ENCODE data around the gene AMMECR1L. TPM values are rescaled to one million over a fixed set of nuclear protein-coding genes. Genes with fewer than 3 reads are reported as not detected.

AMMECR1L gene
- total RNA-seq, 1 experiment from 2014 or later = 19.1 TPM

DNA sequence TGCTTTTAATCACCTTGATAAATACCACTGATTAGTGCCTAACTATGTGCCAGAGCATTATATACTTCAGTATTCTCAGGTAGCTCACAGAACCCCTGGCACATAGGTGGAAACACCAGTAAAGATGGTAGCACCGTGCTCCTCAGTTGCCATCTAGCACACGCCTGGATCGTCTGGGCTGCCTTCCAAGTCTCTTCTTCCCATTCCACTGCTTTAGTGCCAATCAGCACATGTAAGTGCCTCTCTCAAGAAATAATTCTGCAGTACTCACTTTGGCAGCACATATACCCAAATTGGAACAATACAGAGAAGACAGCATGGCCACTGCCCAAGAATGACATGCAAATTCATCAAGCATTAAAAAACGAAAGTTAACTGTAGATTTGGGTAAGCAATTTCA, 40.8 kb downstream of the AMMECR1L start:
- H3K27me3 ChIP-seq (ENCODE audit: insufficient read depth, low read length) = no peaks in the 10 kb centered on the region
- ChIA-PET RAD21 (ENCODE audit: low non-redundant PET in 1 of 2, low total read pairs in 2 of 2, uncharacterized antibody in 2 of 2, unreplicated experiment in 2 of 2) (no interaction called here), POLR2A (no interaction called here), CTCF (no interaction called here)
- no peak overlapping the region for H2AFZ ChIP-seq (ENCODE audit: low read depth, low read length, poor library complexity, severe bottlenecking)
- H3K9me2 ChIP-seq (ENCODE audit: insufficient read depth) = no peaks in the 10 kb centered on the region
- H3K4me1 ChIP-seq (ENCODE audit: control insufficient read depth in 1 of 2, insufficient read depth in 2 of 2, low read length in 2 of 2) = no peaks in the 10 kb centered on the region
- no peak overlapping the region for H3K4me2 ChIP-seq (ENCODE audit: low read length)
- no peak overlapping the region for H3K9ac ChIP-seq (ENCODE audit: low read length)
- TF ChIP-seq MAX (IDR thresholded peaks at IDR 0.05) (no peak), CEBPB (IDR thresholded peaks at IDR 0.05; ENCODE audit: low read depth) (no peak), EZH2phosphoT487 (IDR thresholded peaks at IDR 0.05; ENCODE audit: borderline replicate concordance) (no peak), TCF7L2 (IDR thresholded peaks at IDR 0.05; ENCODE audit: borderline replicate concordance, extremely low read depth, insufficient read depth, insufficient read length) (no peak), SP1 (IDR thresholded peaks at IDR 0.05; ENCODE audit: low read depth) (no peak), ELF1 (IDR thresholded peaks at IDR 0.05; ENCODE audit: borderline replicate concordance, low read depth) (no peak), YY1 (IDR thresholded peaks at IDR 0.05; ENCODE audit: extremely low read depth, insufficient replicate concordance, low read depth, low read length) (no peak), ZNF274 (IDR thresholded peaks at IDR 0.05; ENCODE audit: low read depth, low read length) (no peak)
- TF ChIP-seq, protein P1, sequence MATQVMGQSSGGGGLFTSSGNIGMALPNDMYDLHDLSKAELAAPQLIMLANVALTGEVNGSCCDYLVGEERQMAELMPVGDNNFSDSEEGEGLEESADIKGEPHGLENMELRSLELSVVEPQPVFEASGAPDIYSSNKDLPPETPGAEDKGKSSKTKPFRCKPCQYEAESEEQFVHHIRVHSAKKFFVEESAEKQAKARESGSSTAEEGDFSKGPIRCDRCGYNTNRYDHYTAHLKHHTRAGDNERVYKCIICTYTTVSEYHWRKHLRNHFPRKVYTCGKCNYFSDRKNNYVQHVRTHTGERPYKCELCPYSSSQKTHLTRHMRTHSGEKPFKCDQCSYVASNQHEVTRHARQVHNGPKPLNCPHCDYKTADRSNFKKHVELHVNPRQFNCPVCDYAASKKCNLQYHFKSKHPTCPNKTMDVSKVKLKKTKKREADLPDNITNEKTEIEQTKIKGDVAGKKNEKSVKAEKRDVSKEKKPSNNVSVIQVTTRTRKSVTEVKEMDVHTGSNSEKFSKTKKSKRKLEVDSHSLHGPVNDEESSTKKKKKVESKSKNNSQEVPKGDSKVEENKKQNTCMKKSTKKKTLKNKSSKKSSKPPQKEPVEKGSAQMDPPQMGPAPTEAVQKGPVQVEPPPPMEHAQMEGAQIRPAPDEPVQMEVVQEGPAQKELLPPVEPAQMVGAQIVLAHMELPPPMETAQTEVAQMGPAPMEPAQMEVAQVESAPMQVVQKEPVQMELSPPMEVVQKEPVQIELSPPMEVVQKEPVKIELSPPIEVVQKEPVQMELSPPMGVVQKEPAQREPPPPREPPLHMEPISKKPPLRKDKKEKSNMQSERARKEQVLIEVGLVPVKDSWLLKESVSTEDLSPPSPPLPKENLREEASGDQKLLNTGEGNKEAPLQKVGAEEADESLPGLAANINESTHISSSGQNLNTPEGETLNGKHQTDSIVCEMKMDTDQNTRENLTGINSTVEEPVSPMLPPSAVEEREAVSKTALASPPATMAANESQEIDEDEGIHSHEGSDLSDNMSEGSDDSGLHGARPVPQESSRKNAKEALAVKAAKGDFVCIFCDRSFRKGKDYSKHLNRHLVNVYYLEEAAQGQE (IDR thresholded peaks at IDR 0.05; ENCODE audit: low read depth) = no peak
- TF ChIP-seq, protein P2, sequence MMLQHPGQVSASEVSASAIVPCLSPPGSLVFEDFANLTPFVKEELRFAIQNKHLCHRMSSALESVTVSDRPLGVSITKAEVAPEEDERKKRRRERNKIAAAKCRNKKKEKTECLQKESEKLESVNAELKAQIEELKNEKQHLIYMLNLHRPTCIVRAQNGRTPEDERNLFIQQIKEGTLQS (IDR thresholded peaks at IDR 0.05) = no peak
- H3K27ac ChIP-seq (ENCODE audit: low read depth, low read length) = no peak overlapping the region
- peaks cover 12% of the 10 kb centered on the region for H3K79me2 ChIP-seq (ENCODE audit: insufficient read depth, low read length)
- no peaks in the 10 kb centered on the region for H3K9me3 ChIP-seq (ENCODE audit: control insufficient read depth in 1 of 2, insufficient read depth in 1 of 2, low read depth in 1 of 2, low read length in 2 of 2)
- BruUV-seq (replicated peaks) = TSS peak; percentile 24
- DNase-seq (ENCODE audit: low read depth, low spot score) (no peak), ATAC-seq (no peak)
- intact Hi-C loops (cut with micrococcal nuclease) = no loop called here
- H3K4me3 ChIP-seq (replicated peaks in 1 of 2; ENCODE audit: low read depth in 1 of 2, low read length in 2 of 2) = no peak overlapping the region
- no peaks in the 10 kb centered on the region for H4K20me1 ChIP-seq (ENCODE audit: insufficient read depth)
- peaks cover 38 to 42% of the 10 kb centered on the region in 2 experiments for H3K36me3 ChIP-seq (ENCODE audit: control insufficient read depth in 1 of 2, insufficient read depth in 2 of 2, low read length in 2 of 2)

Data from HCT116 (cell line).